Astrocyte of the cerebellum (primary cell): ENCODE results near the gene FAM107B.
A peak's percentile ranks its signal among the peaks of the same experiment; 100 is the strongest.

Experiments
- DNase-seq: peaks from one replicate; pipeline ENCODE4 v3.0.0-alpha.2; 2011; ENCODE audit warnings: low read depth
- H3K4me3 ChIP-seq: 2 replicates; pipeline ENCODE4 v1.5.1; 2011; ENCODE audit warnings: mild to moderate bottlenecking, low read depth, low read length, moderate library complexity
- CTCF ChIP-seq: IDR thresholded peaks from 2 replicates; pipeline ENCODE4 v1.5.1; 2012; ENCODE audit warnings: low read length, low read depth, moderate library complexity, mild to moderate bottlenecking; ENCODE audit errors: missing control alignments
- in situ Hi-C: cut with HindIII; loops from 2 replicates; pipeline ENCODE4 v1.10.0; 2017; ENCODE audit warnings: low sequenced_read_pairs

The FAM107B gene

DNA sequence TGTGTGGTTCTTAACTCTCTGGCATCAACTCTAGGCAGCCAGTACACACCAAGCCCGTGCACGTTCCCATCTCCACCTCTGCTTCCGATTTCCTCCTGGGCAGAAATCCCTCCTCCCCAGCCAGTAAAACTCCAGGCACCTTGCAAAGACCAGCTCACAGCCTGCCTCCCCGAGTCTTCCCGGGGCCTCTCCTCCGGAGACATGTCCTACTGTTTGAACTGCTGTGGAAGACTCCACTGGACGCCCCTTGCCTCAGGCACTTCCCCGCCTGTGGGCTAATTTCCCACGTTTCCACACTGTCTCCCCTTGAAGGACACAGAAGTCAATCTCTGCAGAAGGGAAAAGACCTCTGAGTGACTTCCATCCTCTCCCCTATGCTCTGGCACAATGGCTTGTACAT lies 233.3 kb downstream of the FAM107B start:
- no peak for DNase-seq
- no peak for TF ChIP-seq CTCF
- no peak overlapping the region for H3K4me3 ChIP-seq
- in situ Hi-C loops, result no loop called here

GRCh38 chr10:14540611-14541010 lies 234.1 kb downstream of the FAM107B start:
- no peak for TF ChIP-seq CTCF
- no peak overlapping the region for H3K4me3 ChIP-seq
- no peak for DNase-seq
- in situ Hi-C loops, result no loop called here

DNA sequence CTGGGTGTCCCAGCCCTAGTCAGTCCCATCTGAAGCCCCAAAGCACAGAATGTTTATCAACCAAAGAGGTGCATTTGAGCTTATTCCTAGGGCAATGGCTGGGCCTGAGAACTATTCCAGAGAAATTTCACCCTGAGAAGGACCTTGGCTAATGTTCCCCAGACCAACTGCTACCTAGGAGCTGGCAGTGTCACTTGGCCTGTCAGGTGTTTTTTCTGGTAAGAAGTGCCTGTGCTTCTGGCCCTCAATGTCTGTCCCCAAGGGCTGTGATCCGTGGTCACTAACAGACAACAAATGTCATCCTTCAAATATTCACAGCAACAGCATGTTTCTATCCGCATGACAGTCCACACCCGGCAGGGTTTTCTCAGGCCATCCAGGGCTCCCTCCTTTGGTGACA lies 234.6 kb downstream of the FAM107B start:
- no peak for DNase-seq
- no peak overlapping the region for H3K4me3 ChIP-seq
- in situ Hi-C loops, result no loop called here
- no peak for TF ChIP-seq CTCF

GRCh38 chr10:14539176-14539575 lies 235.5 kb downstream of the FAM107B start:
- DNase-seq, result no peak
- no peak for TF ChIP-seq CTCF
- in situ Hi-C loops, result no loop called here
- H3K4me3 ChIP-seq, result no peak overlapping the region

- in situ Hi-C loops, result no loop called here
Measured at GRCh38 chr10:14536241-14537213, 238.2 kb downstream of the FAM107B start.

More at GRCh38 chr10:14536241-14537213, 238.2 kb downstream of the FAM107B start:
- peak; percentile 66 for TF ChIP-seq CTCF
- peak; percentile 46 for DNase-seq
- H3K4me3 ChIP-seq, result no peak overlapping the region
